GM18858 (cell line): ENCODE measurements around the gene IPO5.

ENCODE experiments used
- ATAC-seq: cut with Tn5 transposase; IDR thresholded peaks from one replicate; pipeline ENCODE4 v1.9.1; 2021; ENCODE audit not compliant: unreplicated experiment

IPO5 gene

GRCh38 chr13:97953376-97953970 is at the start of gene IPO5:
IPO5 (plus strand) TSS chr13:97953675; CDS start chr13:97976697, 23,022 bp downstream.
- ATAC-seq, result no peak

- no peak for ATAC-seq
Measured at GRCh38 chr13:97904059-97904458, 49.4 kb upstream of the IPO5 start.

- no peak for ATAC-seq
Measured at GRCh38 chr13:97905517-97905916, 48.0 kb upstream of the IPO5 start.

- ATAC-seq, result peak; percentile 47
Measured at GRCh38 chr13:97911311-97912138, 42.0 kb upstream of the IPO5 start.

- no peak for ATAC-seq
Measured at GRCh38 chr13:97912139-97912535, 41.3 kb upstream of the IPO5 start.

- no peak for ATAC-seq
Measured at GRCh38 chr13:97913206-97913605, 40.3 kb upstream of the IPO5 start.

- ATAC-seq, result no peak
Measured at GRCh38 chr13:97914540-97914939, 38.9 kb upstream of the IPO5 start.

- no peak for ATAC-seq
Measured at GRCh38 chr13:97921176-97921816, 32.2 kb upstream of the IPO5 start.

- no peak for ATAC-seq
Measured at GRCh38 chr13:97928301-97928700, 25.2 kb upstream of the IPO5 start.

GRCh38 chr13:97932036-97932435 is 21.4 kb upstream of the IPO5 start:
- ATAC-seq, result no peak

GRCh38 chr13:97932647-97933046 is 20.8 kb upstream of the IPO5 start:
- no peak for ATAC-seq

GRCh38 chr13:97933776-97934175 is 19.7 kb upstream of the IPO5 start:
- no peak for ATAC-seq

GRCh38 chr13:97934590-97934989 is 18.9 kb upstream of the IPO5 start:
- ATAC-seq, result no peak

GRCh38 chr13:97935071-97935470 is 18.4 kb upstream of the IPO5 start:
- no peak for ATAC-seq

- no peak for ATAC-seq
Measured at GRCh38 chr13:97936036-97936435, 17.4 kb upstream of the IPO5 start.

GRCh38 chr13:97938706-97939475 is 14.6 kb upstream of the IPO5 start:
- no peak for ATAC-seq

- ATAC-seq, result no peak
Measured at GRCh38 chr13:97944396-97945029, 9.0 kb upstream of the IPO5 start.

GRCh38 chr13:97945342-97945741 is 8.1 kb upstream of the IPO5 start:
- no peak for ATAC-seq

GRCh38 chr13:97945792-97946419 is 7.6 kb upstream of the IPO5 start:
- ATAC-seq, result no peak

- no peak for ATAC-seq
Measured at GRCh38 chr13:97946951-97947588, 6.4 kb upstream of the IPO5 start.
